GM12878 (cell line): Measurements from ENCODE around the gene RAB22A. TPM values are rescaled to one million over a fixed set of nuclear protein-coding genes. Genes with fewer than 3 reads are reported as not detected.
"Not testable (repeated sequence)": the region's sequence is repeated elsewhere in the genome, so short reads cannot be mapped to it uniquely, and the experiment has no call there.

Source experiments
- ATAC-seq: fragments of 200-7000 bp; cut with Tn5 transposase; 3 replicates; pipeline ENCODE4 v1.9.1; 2020; ENCODE audit warnings: mild to moderate bottlenecking, moderate library complexity
- BruUV-seq: library from RNA; stranded (reverse); fragments of 400-500 nt; replicated peaks from 2 replicates; lab custom pipeline; 2021; lab: Mats Ljungman, UMichigan
- CTCF ChIA-PET: fragments of 300-600 bp; sonication (Branson Sonifier 250); formaldehyde crosslinking; extraction: SDS; loops from one replicate; lab custom pipeline; 2021; ENCODE audit warnings: inconsistent platforms; lab: Yijun Ruan, JAX
- POLR2A ChIA-PET: fragments of 350-600 bp; formaldehyde crosslinking; extraction: SDS; loops from one replicate; lab custom pipeline; 2021; ENCODE audit warnings: inconsistent platforms; lab: Charles Lee
- RAD21 ChIA-PET: fragments of 300-600 bp; sonication (Branson Sonifier 250); formaldehyde crosslinking; loops from one replicate; lab custom pipeline; 2023; ENCODE audit warnings: antibody characterized with exemption; ENCODE audit not compliant: unreplicated experiment; lab: Charles Lee
- SMC1A ChIA-PET: fragments of 300-600 bp; sonication (Branson Sonifier 250); formaldehyde crosslinking; loops from one replicate; lab custom pipeline; 2023; ENCODE audit not compliant: unreplicated experiment, uncharacterized antibody; lab: Charles Lee
- DNase-seq: peaks from one replicate; pipeline ENCODE4 v3.0.0-alpha.2; 2011; ENCODE audit warnings: low read depth, low spot score
- FAIRE-seq: peaks from 3 replicates; lab custom pipeline; 2011; peaks lifted over from hg19 to GRCh38; lab: Jason Lieb, UNC
- H2AFZ ChIP-seq: 2 replicates; pipeline ENCODE4 v1.6.0; 2011; ENCODE audit warnings: low read depth, low read length, control low read depth; ENCODE audit not compliant: control insufficient read depth
- H3K27ac ChIP-seq: 2 replicates; pipeline ENCODE4 v1.5.1; 2011; ENCODE audit warnings: control low read depth; ENCODE audit not compliant: control insufficient read depth, insufficient read depth
- H3K27me3 ChIP-seq, 2 experiments: replicated peaks in 1 of 2; 2 replicates each; pipeline versions ENCODE4 v1.6.0 to v1.6.1; 2011; ENCODE audit warnings: low read length in 1 of 2; ENCODE audit not compliant: control insufficient read depth in 2 of 2, insufficient read depth in 2 of 2
- H3K36me3 ChIP-seq, 2 experiments: 2 replicates each; pipeline ENCODE4 v1.5.1; 2011; ENCODE audit warnings: low read length in 1 of 2; ENCODE audit not compliant: control insufficient read depth in 2 of 2, insufficient read depth in 2 of 2
- H3K4me1 ChIP-seq: 2 replicates; pipeline ENCODE4 v1.6.1; 2011; ENCODE audit warnings: mild to moderate bottlenecking, low read length, moderate library complexity, mixed read lengths; ENCODE audit not compliant: control insufficient read depth, insufficient read depth
- H3K4me2 ChIP-seq: 2 replicates; pipeline ENCODE4 v1.6.0; 2011; ENCODE audit warnings: control low read depth; ENCODE audit not compliant: control insufficient read depth, insufficient read depth
- H3K4me3 ChIP-seq: fragments of 200-600 bp; sonication (generic); 2 replicates; pipeline ENCODE4 v1.5.1; 2016
- H3K79me2 ChIP-seq: 2 replicates; pipeline ENCODE4 v1.6.0; 2011; ENCODE audit warnings: low read length; ENCODE audit not compliant: control insufficient read depth, insufficient read depth
- H3K9ac ChIP-seq: 2 replicates; pipeline ENCODE4 v1.8.0; 2011; ENCODE audit warnings: low read length, control low read depth, mixed read lengths; ENCODE audit not compliant: control insufficient read depth, insufficient read depth
- H3K9me3 ChIP-seq: replicated peaks from 3 replicates; pipeline ENCODE4 v1.5.1; 2011; ENCODE audit warnings: mild to moderate bottlenecking, low read length; ENCODE audit not compliant: control insufficient read depth, insufficient read depth
- H4K20me1 ChIP-seq: 2 replicates; pipeline ENCODE4 v1.6.0; 2011; ENCODE audit not compliant: control insufficient read depth, insufficient read depth
- SMARCA5 ChIP-seq: fragments of 450-650 bp; IDR thresholded peaks from 2 replicates; pipeline ENCODE4 v1.6.1; 2017; ENCODE audit warnings: mild to moderate bottlenecking
- WGBS: methylation state at CpG from one replicate; pipeline ENCODE4 v1.1.6; 2016; ENCODE audit warnings: low lambda C conversion rate; ENCODE audit not compliant: insufficient replicate concordance, insufficient coverage; ENCODE audit errors: missing lambda C conversion rate; 5-methylcytosine and 5-hydroxymethylcytosine counted together
- in situ Hi-C: fragments of 300-500 bp; cut with MboI; formaldehyde crosslinking; loops from 9 replicates; pipeline ENCODE4 v1.14.3; 2018; ENCODE audit warnings: mixed read lengths
- intact Hi-C: fragments of 100-400 bp; cut with micrococcal nuclease; formaldehyde crosslinking; loops from one replicate; pipeline ENCODE4 v1.14.2; 2022; ENCODE audit not compliant: unreplicated experiment
- polyA plus RNA-seq, 11 experiments: library from polyadenylated mRNA; depleted of rRNA in 4 of 11; unstranded in 6 of 11; stranded (reverse) in 5 of 11; fragments of >200 nt; fragmentation: Nextera tagmentation in 4 of 11; fragmentation: Illumina TruSeq in 1 of 11; extraction: Ambion mirVana in 4 of 11; extraction: Trizol in 1 of 11; gene quantifications; 1 replicate in 1 of 11; 2 replicates in 10 of 11; pipeline versions ENCODE4 v1.2.1 to v1.2.3, GENCODE V29; 2011 to 2016; ENCODE audit warnings: inconsistent platforms in 2 of 11, missing spikeins in 2 of 11, low read depth in 1 of 11
- total RNA-seq, 4 experiments: library from RNA; depleted of rRNA in 3 of 4; stranded (reverse); fragments of >200 nt in 3 of 4; fragmentation: Illumina TruSeq in 1 of 4; extraction: Trizol in 1 of 4; gene quantifications; 2 replicates each; pipeline versions ENCODE4 v1.2.1 to v1.2.3, GENCODE V29; 2013 to 2021

Gene RAB22A
- total and polyA plus RNA-seq, 10 of the 15 experiments (the other 5 are each of a cell fraction or from before 2014, with no cell fraction given), result 2.7 to 12.0 (median 10.0) TPM

DNA sequence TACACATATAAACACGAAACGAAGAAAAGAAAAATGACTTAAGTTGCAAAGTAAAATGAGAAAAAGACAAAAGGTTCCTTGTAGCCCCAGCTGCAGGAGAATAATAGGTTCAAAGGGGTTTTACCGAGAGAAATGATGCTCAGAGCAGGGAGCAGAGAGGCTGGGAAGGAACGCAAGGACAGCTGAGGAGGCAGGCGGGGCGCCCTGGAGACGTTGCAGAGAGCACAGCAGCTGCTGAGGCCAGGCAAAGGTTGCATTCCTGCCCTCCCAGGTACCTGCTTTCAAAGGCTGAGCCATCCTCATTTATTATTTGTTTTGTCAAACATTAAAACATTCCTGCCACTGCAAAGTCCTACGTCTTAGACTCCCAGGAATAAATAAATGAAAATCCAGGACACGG lies 63.3 kb downstream of the RAB22A start:
- no peak for TF ChIP-seq SMARCA5
- BruUV-seq, result no TSS peak
- CTCF ChIA-PET, result interaction anchor here (1.0 kb wide), 1 partner anchor 17 kb away, joined by 3 read pairs; the partner anchor contains the start of gene VAPB

DNA sequence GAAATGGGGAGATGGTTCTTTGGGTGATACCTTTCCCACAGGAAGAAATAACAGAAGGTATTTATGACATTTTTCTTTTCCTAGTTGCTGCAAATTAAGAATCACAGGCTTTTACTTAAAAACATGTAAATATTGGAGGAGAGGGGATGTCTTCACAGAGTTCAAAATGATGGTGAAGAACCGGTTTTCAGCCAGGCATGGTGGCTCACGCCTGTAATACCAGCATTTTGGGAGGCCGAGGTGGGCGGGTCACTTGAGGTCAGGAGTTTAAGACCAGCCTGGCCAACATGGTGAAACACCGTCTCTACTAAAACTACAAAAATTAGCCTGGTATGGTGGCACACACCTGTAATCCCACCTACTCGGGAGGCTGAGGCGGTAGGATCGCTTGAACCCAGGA lies 63.8 kb downstream of the RAB22A start:
- intact Hi-C loops, in situ Hi-C loops, POLR2A ChIA-PET, ATAC-seq, FAIRE-seq, H3K9me3 ChIP-seq, H4K20me1 ChIP-seq, H3K79me2 ChIP-seq, CTCF ChIA-PET, H3K27me3 ChIP-seq, BruUV-seq, H3K4me1 ChIP-seq, DNase-seq, RAD21 ChIA-PET, H3K4me3 ChIP-seq, H2AFZ ChIP-seq, H3K27ac ChIP-seq, H3K36me3 ChIP-seq, SMC1A ChIA-PET, H3K4me2 ChIP-seq, H3K9ac ChIP-seq: not testable (repeated sequence)
- 87% methylated on average over 8 of the region's 8 CpGs for WGBS

More for the DNA sequence above, 63.3 kb downstream of the RAB22A start:
- no peak for DNase-seq
- Histone ChIP-seq H3K4me3 (no peak overlapping the region), H3K4me1 (no peaks in the 10 kb centered on the region; the same call in 1 of the 2 replicates), H3K79me2 (no peaks in the 10 kb centered on the region), H3K36me3 (no peaks in the 10 kb centered on the region), H3K9ac (no peak overlapping the region), H2AFZ (no peak overlapping the region), H4K20me1 (no peaks in the 10 kb centered on the region), H3K9me3 (no peaks in the 10 kb centered on the region), H3K27ac (no peak overlapping the region), H3K27me3 (no peaks in the 10 kb centered on the region), H3K4me2 (no peak overlapping the region)
- ChIA-PET POLR2A (no interaction called here), SMC1A (no interaction called here), RAD21 (no interaction called here)
- in situ Hi-C loops, result no loop called here
- no peak for FAIRE-seq
- 66% methylated on average over 9 of the region's 9 CpGs for WGBS
- ATAC-seq, result no peak
- intact Hi-C loops, result no loop called here
